ENCODE results near the gene NPR1.
"Not testable (repeated sequence)": the region's sequence is repeated elsewhere in the genome, so short reads cannot be mapped to it uniquely, and the experiment has no call there.

NPR1 gene

DNA sequence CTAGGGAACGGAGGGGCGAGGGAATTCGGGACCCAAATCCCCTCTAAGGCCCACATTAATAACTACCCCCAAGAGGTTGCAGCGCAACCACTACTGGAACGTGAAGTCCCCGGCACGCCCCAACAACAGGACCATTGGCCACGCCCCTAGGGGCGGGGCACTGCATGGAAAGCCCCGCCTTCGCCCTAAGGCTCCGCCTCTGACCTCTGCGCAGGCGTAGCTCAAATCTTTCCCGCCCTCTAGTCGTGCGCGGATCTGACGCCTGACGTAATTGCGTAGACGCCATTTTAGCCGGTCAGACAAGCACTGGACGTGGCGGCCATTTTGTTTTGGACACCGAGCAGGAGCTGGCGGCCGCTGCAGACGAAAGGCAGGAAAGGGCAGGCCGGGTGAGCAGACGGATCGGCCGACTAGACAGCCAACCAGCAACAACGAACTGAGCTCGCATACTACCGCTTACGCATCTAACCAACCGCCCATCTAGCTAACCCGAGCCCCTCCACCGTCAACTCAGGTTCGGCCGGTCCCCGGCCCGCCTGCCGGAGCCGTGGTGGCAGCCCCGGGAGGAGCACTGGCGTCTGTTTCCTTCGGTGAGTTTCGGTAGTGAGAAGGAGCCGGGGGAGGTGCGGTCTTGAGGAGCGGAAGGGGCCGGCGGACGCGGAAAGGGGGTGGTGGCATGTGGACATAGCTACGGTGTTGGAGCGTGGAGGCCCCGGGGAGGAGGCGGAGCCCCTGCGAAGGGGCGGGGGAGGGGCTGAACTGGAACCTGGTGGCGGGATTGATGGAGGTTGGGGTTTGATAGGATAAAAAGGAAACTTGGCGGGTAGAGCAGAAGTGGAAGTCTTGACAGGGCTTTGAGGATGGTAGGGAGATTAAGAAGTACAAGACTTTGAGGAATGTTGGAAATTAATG, 44.5 kb upstream of the NPR1 start, which contains the start of gene CHTOP:
CHTOP (plus strand) TSS at position 313 of the 912 bp plus-strand sequence. CDS start 2,523 bp downstream, outside the sequence.
- peak within 1 kb of the TSS; percentile 97 for H3K4me3 ChIP-seq (ENCODE audit: low read depth, low read length)
- TF ChIP-seq, protein P1, sequence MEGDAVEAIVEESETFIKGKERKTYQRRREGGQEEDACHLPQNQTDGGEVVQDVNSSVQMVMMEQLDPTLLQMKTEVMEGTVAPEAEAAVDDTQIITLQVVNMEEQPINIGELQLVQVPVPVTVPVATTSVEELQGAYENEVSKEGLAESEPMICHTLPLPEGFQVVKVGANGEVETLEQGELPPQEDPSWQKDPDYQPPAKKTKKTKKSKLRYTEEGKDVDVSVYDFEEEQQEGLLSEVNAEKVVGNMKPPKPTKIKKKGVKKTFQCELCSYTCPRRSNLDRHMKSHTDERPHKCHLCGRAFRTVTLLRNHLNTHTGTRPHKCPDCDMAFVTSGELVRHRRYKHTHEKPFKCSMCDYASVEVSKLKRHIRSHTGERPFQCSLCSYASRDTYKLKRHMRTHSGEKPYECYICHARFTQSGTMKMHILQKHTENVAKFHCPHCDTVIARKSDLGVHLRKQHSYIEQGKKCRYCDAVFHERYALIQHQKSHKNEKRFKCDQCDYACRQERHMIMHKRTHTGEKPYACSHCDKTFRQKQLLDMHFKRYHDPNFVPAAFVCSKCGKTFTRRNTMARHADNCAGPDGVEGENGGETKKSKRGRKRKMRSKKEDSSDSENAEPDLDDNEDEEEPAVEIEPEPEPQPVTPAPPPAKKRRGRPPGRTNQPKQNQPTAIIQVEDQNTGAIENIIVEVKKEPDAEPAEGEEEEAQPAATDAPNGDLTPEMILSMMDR (IDR thresholded peaks at IDR 0.05; ENCODE audit: control insufficient read depth, extremely low read depth, insufficient read depth) = no peak
- peak; percentile 96 for DNase-seq (ENCODE audit: low read depth)

DNA sequence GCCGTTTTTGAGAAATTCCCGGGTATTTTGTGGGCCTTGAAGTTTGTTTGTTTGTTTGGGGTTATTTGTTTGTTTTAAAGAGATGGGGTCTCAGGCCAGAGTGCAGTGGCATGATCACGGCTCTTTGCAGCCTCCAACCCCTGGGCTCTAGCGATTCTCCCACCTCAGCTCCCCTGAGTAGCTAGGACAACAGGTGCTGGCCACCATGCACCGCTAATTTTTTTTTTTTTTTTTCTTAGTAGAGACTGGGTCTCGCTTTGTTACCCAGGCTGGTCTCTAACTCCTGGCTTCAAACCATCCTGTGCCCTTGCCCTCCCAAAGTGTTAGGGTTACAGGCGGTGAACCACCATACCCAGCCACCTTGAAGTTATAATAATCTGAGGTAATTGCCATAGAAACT, 42.6 kb upstream of the NPR1 start:
- no peak for DNase-seq (ENCODE audit: low read depth)
- TF ChIP-seq, protein P1 (IDR thresholded peaks at IDR 0.05; ENCODE audit: control insufficient read depth, extremely low read depth, insufficient read depth) = no peak
- H3K4me3 ChIP-seq (ENCODE audit: low read depth, low read length) = no peak overlapping the region

DNA sequence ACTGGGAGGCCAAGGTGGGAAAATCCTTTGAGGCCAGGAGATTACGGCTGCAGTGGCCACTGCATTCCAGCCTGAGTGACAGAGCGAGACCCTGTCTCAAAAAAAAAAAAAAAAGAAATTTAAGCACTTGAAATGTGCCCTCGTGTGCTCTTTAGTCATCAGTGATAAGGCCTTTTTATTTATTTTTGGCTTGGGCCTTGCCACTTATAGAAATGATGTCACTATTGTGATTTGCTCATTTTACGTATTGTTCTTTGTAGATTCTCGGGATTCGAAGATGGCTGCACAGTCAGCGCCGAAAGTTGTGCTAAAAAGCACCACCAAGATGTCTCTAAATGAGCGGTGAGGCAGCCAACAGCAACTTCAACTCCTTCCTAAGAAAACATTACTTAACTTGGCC, 42.2 kb upstream of the NPR1 start:
- DNase-seq (ENCODE audit: low read depth) = no peak
- no peak overlapping the region for H3K4me3 ChIP-seq (ENCODE audit: low read depth, low read length)
- TF ChIP-seq, protein P1 (IDR thresholded peaks at IDR 0.05; ENCODE audit: control insufficient read depth, extremely low read depth, insufficient read depth) = no peak

DNA sequence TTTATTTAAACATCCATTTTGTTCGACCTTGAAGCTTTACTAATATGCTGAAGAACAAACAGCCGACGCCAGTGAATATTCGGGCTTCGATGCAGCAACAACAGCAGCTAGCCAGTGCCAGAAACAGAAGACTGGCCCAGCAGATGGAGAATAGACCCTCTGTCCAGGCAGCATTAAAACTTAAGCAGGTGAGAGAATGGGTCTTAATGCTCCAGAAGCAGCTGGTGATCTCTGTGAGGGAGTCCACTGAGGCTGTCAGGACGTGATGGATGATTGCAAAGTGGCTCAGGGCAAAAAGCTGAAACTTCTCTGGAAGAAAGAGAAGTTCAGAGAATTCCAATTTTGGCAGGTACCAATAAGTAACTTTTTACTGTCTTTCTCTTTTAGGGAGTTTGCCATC, 40.2 kb upstream of the NPR1 start:
- H3K4me3 ChIP-seq (ENCODE audit: low read depth, low read length) = no peak overlapping the region
- DNase-seq (ENCODE audit: low read depth) = no peak
- TF ChIP-seq, protein P1 (IDR thresholded peaks at IDR 0.05; ENCODE audit: control insufficient read depth, extremely low read depth, insufficient read depth) = no peak

DNA sequence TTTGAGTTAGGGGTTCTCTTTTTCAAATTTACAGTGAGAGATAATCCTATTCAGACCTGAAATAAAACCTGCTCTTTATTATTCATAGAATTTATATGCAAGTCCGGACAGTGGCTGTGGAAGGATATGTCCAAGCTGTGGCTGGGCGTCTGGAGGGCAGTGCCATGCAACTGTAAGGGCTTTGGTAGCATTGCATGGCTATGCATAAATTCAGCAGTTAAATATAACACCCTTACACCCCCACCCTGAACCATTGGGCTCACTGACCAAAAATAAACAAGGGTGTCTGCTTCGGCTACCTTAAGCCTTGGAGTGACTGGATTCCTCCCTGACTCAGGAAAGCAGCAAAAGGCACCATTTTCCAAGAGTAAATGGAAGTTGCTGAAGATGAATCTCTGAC, 39.2 kb upstream of the NPR1 start:
- DNase-seq (ENCODE audit: low read depth) = no peak
- TF ChIP-seq, protein P1 (IDR thresholded peaks at IDR 0.05; ENCODE audit: control insufficient read depth, extremely low read depth, insufficient read depth) = no peak

DNA sequence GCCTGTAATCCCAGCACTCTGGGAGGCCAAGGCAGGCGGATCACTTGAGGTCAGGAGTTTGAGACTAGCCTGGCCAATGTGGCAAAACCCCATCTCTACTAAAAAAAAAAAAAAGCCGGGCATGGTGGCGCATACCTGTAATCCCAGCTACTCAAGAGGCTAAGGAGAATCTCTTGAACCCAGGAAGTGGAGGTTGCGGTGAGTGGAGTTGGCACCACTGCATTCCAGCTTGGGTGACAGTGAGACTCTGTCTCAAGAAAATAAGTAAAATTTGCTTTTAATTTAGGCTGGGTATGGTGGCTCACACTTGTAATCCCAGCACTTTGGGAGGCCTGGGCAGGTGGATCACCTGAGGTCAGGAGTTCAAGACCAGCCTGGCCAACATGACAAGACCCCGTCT, 38.3 kb upstream of the NPR1 start:
- DNase-seq (ENCODE audit: low read depth) = not testable (repeated sequence)

More for the DNA sequence above, 39.2 kb upstream of the NPR1 start:
- no peak overlapping the region for H3K4me3 ChIP-seq (ENCODE audit: low read depth, low read length)

DNA sequence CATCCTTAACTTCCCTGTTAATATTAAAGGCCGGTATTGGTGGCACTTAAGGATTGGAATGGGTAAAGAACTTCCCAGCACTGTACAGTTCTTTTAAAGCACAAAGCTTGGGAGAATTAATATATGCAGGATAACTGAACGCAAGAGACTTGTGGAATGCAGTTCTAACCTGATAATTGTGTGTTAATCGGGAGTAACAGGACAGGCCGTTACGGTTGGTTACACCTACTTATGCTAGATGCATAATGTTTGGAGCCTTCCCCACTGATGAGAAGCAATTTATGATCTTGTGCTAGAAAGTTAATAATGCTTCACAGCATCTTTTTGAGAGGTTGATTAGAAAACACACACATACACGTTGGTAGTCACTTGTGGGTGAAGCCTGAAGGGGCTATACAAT, 37.6 kb upstream of the NPR1 start:
- H3K4me3 ChIP-seq (ENCODE audit: low read depth, low read length) = no peak overlapping the region
- TF ChIP-seq, protein P1 (IDR thresholded peaks at IDR 0.05; ENCODE audit: control insufficient read depth, extremely low read depth, insufficient read depth) = no peak
- no peak for DNase-seq (ENCODE audit: low read depth)

More for the DNA sequence above, 38.3 kb upstream of the NPR1 start:
- not testable (repeated sequence) for H3K4me3 ChIP-seq (ENCODE audit: low read depth, low read length)
